Activated T-helper 2 cell treated with anti-CD3 and anti-CD28 coated beads, Interferon-gamma antibody, Interleukin-2, Interleukin-4, amounts not matched to agents 10 μg/mL and 5 μg/mL and 100 μg/mL, durations not matched to agents 14 hours and 24 hours and 36 hours (primary cell): ENCODE results near the gene ETFB. TPM values are rescaled to one million over a fixed set of nuclear protein-coding genes. Genes with fewer than 3 reads are reported as not detected.

ENCODE experiments used
- DNase-seq: peaks from one replicate; pipeline ENCODE4 v3.0.0; 2021; ENCODE audit warnings: low spot score
- H3K27ac Mint-ChIP-seq: one replicate; pipeline ENCODE4 v1.8.0; 2021; ENCODE audit warnings: mixed read lengths
- H3K27me3 Mint-ChIP-seq: one replicate; pipeline ENCODE4 v1.8.0; 2021; ENCODE audit warnings: low read depth, mixed read lengths
- H3K36me3 Mint-ChIP-seq: one replicate; pipeline ENCODE4 v1.8.0; 2021; ENCODE audit warnings: low read depth, mixed read lengths
- H3K4me1 Mint-ChIP-seq: one replicate; pipeline ENCODE4 v1.8.0; 2021; ENCODE audit warnings: low read depth, mixed read lengths
- H3K4me3 Mint-ChIP-seq: one replicate; pipeline ENCODE4 v1.8.0; 2021; ENCODE audit warnings: low read depth, mild to moderate bottlenecking, moderate library complexity, mixed read lengths
- H3K9me3 Mint-ChIP-seq: one replicate; pipeline ENCODE4 v1.8.0; 2021; ENCODE audit warnings: mixed read lengths
- intact Hi-C: fragments of 100-400 bp; cut with micrococcal nuclease; formaldehyde crosslinking; loops from one replicate; pipeline ENCODE4 v1.15.1; 2023
- total RNA-seq: library from RNA; stranded (reverse); gene quantifications from 2 replicates; pipeline ENCODE4 v1.2.3, GENCODE V29; 2022

The ETFB gene
- total RNA-seq, 1 donor from 2014 or later: 215 TPM

DNA sequence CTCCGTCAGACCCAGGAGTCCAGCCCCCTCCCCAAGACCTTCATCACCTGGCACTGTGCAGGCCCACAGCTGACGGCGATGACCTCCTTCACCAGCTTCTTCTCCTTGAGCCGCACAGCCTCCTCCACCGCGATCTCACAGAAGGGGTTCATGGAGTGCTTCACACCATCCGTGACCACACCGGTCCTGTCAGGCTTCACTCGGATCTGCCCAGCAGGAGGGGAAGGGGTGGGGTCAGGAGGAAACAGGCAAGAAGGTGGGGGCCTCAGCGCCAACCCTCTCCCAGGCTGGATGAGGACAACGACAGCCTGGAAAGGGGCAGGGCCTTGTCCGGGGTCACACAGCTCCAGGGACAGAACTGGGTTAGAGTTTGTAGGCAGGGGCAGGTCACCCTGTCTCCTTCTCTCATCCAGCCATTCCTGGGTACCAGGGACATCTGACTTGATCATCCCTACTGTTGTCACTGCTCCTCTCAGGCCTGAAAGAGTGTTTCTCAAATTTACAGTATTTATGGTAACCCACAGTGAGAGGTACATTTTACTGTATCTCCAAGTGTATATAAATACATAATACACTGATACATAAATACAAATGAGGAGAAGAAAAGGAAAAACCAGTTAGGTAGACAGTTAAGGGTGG lies 12.0 kb downstream of the ETFB start:
- H3K9me3 Mint-ChIP-seq: no peaks in the 10 kb centered on the region
- H3K4me3 Mint-ChIP-seq: peak overlapping the region; percentile 18
- peaks cover 36% of the 10 kb centered on the region for H3K4me1 Mint-ChIP-seq
- intact Hi-C loops: loop anchor here (2.0 kb wide), 1 partner anchor 15 kb away; no protein-coding TSS in a partner anchor
- no peaks in the 10 kb centered on the region for H3K27me3 Mint-ChIP-seq
- no peak for DNase-seq
- peaks cover 67% of the 10 kb centered on the region for H3K36me3 Mint-ChIP-seq
- peak overlapping the region; percentile 94 for H3K27ac Mint-ChIP-seq

DNA sequence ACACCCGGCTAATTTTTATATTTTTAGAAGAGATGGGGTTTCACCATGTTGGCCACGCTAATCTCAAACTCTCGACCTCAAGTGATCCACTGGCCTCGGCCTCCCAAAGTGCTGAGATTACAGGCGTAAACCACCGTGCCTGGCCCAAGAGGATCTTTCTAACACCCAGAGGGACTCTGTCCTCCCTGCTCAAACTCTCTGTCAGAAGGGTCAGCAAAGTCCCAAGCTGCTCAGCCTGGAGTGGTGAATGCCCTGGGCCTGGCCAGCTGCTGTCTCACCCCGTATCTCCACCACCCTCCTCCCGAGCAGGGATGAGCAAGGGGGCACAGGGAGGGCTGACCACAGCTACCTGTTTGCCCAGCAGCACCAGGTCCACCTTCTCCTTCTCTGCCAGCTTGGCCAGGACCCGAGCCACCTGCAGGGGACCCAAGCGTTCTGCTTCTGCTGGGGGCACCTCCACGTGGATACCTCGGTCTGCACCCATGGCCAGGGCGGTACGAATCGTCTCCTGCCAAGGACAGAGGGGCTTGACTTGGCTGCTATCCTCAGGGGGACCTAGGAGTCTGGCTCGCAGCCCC lies 13.3 kb downstream of the ETFB start:
- DNase-seq: no peak
- intact Hi-C loops: no loop called here
- Mint-ChIP-seq H3K36me3 (peaks cover 58% of the 10 kb centered on the region), H3K4me1 (peaks cover 31% of the 10 kb centered on the region), H3K9me3 (no peaks in the 10 kb centered on the region), H3K27ac (no peak overlapping the region), H3K4me3 (no peak overlapping the region), H3K27me3 (no peaks in the 10 kb centered on the region)

DNA sequence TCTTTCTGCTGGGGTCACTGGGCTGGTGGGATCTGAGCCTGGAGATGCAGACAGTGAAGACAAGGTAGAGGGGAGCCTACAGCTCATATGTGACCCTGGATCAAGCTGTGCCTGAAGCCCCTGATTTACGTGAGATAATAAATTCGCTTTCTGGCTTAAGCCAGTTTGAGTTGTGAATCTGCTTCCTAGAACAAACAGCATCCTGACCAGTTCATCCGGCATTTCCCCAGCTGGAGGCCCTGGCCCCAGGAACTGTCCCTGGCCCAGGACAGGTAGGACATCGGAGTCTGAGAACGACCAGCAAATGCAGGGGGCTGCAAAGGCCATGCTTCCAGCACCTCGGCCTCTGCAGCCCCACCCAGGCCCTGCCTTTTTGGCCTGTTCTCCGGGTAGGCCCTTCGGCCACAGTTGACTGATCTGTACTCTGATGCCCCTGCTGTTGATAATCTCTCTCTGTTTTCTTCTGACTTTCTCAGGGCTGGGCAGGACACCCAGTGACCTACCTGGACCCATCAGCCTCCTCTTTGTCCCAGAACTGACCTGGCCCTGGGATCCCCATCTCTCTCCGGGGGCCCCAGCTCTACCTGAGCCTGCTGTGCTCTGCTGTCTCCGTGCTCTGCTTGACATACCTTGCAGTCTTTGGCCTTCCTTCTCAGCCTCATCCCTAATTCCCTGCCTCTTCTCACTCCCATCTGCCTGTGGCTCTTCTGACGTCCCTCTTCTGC lies 14.8 kb downstream of the ETFB start:
- intact Hi-C loops: no loop called here
- H3K36me3 Mint-ChIP-seq: peaks cover 59% of the 10 kb centered on the region

DNA sequence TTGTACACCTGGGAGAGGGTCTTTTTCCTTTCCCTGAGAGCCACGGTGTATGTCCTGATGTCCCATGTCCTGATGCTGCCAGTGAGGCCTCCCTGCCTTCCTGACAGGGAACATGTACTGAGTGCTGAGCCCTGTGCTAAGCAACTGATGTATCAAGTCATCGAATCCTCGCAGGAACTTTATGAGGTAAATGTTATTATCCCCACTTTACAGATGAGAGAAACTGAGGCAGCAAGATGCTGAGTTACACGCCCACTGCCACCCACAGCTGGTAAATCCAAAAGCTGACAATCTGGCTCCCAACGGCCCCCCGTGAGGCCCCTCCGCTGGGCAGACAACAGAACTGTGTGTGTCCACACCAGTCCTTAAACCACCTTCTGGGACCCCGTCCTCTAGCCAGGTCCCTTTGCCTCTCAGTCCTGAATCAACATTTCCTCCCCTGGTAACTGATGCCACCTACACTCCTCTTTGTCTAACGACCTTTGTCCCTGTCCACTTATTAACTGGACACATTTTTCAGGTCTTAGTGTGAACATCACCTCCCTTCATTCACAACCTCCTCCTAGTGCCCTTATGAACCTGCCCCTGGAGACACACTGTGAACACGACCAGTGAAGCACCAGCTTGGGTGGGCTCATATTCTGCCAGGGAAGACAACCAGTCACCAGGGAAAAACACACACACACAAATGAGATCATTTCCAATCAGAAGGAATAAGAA lies 18.8 kb downstream of the ETFB start:
- Mint-ChIP-seq H3K27me3 (no peaks in the 10 kb centered on the region), H3K36me3 (peaks cover 57% of the 10 kb centered on the region)

More for the DNA sequence above, 14.8 kb downstream of the ETFB start:
- H3K27me3 Mint-ChIP-seq: no peaks in the 10 kb centered on the region
- H3K9me3 Mint-ChIP-seq: no peaks in the 10 kb centered on the region
- no peak overlapping the region for H3K27ac Mint-ChIP-seq
- H3K4me1 Mint-ChIP-seq: peaks cover 22% of the 10 kb centered on the region
- no peak overlapping the region for H3K4me3 Mint-ChIP-seq
- no peak for DNase-seq

DNA sequence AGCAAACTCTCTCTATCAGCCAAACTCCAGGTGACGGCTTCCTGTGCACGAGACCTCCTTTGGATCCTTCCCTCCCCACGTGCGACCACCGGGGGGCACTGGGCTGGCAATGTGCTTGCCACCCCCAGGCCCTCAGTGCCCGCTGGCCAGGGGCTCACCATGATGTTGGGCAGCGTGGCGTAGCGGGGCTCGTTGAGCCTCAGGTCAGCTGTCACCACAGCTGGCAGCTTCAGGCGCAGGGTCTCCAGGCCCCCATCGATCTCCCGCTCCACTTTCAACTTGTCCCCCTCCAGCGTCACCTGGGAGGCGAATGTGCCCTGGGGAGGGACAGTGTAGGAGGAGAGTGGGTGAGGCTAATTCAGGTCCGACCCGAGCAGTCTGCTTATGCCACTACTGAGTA lies 19.4 kb downstream of the ETFB start:
- DNase-seq: no peak
- Mint-ChIP-seq H3K27ac (no peak overlapping the region), H3K36me3 (peaks cover 50% of the 10 kb centered on the region), H3K27me3 (no peaks in the 10 kb centered on the region), H3K4me1 (peaks cover 9% of the 10 kb centered on the region), H3K9me3 (no peaks in the 10 kb centered on the region), H3K4me3 (no peak overlapping the region)
- intact Hi-C loops: no loop called here

More for the DNA sequence above, 18.8 kb downstream of the ETFB start:
- Mint-ChIP-seq H3K4me1 (peaks cover 7% of the 10 kb centered on the region), H3K9me3 (no peaks in the 10 kb centered on the region), H3K27ac (no peak overlapping the region), H3K4me3 (no peak overlapping the region)
- no peak for DNase-seq
- intact Hi-C loops: no loop called here

DNA sequence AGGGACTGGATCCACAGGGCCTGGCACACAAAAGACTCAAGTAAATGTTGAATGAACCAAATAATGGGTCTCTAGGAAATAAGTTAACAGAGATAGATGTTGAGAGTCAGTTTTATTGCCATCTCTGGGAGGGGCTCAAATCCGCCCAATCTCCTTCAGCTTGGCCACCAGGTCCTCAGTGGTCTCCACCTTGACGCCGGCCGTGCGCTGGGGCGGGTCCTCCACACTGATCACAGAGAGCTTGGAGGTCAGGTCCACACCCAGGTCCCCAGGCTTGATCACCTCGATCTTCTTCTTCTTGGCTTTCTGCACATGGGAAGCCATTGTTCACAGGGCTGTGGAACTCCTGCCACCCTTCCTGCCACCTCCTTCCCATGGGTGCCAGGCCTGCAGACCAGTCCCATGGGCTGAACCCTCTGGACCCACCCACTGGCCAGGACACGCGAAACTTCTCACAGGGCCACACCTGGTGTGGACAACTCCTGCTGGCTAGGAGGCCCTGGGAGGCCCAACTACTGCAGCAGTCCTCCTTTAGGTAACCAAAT lies 21.0 kb downstream of the ETFB start:
- intact Hi-C loops: no loop called here
- H3K4me3 Mint-ChIP-seq: no peak overlapping the region
- peaks cover 15% of the 10 kb centered on the region for H3K4me1 Mint-ChIP-seq
- peaks cover 2% of the 10 kb centered on the region for H3K27me3 Mint-ChIP-seq
- H3K9me3 Mint-ChIP-seq: no peaks in the 10 kb centered on the region
- no peak overlapping the region for H3K27ac Mint-ChIP-seq
- H3K36me3 Mint-ChIP-seq: peaks cover 34% of the 10 kb centered on the region
- DNase-seq: no peak

DNA sequence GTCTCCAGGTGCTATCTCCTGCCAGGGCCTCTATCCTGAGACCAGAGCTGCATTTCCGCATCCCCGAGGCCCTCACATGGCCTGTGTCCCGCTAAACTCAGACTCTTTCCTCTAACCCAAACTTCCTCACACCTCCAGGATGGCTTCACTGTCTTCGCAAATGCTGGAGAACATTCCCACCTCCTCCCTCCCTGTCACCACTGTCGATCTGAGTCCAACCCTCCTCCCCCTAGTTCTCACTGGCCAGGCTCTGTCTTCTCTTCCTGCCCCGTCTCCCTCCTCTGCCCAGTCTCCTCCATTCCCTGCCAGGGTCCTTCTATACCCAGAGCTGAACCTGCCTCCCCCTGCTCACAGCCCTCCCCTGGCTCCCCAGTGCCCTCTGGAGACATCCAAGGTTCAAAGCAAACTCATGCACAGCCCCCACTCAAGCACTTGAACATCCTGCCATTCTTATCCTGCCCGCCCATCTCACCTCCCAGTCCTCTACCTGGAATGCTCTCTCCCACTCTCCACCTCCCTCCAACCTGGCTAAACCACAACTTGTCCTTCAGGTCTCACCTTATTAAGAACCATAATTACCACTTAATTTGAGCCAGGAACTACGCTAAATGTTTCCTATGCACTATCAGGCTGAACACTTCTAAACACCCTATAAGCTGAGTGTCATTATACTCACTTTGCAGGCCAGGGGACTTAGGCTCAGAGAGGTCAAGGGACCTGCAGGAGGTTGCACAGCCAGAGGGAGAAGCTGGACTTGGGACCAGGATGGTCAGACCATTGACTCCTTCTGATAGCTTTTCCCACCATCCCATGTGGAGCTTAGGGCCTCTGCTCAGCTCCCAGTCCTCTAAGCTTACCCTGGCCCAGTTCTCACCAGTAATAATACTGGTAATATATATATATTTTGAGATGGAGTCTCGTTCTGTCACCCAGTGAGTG lies 23.3 kb downstream of the ETFB start:
- no peak for DNase-seq

DNA sequence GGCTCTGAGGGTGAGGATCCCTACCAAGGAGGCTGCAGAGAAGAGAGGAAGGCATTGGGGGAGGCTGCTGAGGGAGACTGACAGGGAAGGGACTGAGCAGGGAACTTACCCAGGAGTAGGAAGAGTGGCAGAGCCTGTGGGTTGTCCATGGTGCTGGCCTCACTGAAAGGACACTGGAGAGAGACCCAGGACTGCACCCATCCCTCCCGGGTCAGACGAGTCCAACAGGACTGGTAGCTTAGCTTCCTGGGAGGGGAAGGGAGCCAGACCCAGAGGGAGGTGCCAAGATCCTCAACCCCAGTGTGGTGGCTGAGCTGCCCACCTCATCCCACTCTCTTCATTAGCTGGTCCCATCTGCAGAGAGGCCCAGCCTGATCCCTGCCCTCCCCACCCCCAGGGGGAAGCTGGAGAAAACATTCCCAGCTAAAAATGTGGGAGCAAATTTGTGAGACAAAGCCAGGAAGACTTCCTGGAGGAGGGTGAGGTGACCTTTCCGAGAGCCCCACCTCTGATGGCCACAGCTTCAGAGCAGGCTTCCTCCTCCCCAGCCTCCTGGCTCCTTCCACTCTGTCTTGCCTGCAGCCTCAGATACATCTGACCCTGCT lies 24.1 kb downstream of the ETFB start, which contains the start of gene VSIG10L:
Gene VSIG10L, minus strand, starts transcription at position 164 of the 605 bp plus-strand sequence. Its CDS starts 15 bp downstream, at position 149.
- intact Hi-C loops: no loop called here
- no peak for DNase-seq
- Mint-ChIP-seq H3K4me1 (peaks cover 23% of the 10 kb centered on the region), H3K36me3 (peaks cover 24% of the 10 kb centered on the region), H3K9me3 (no peaks in the 10 kb centered on the region), H3K27ac (peak within 1 kb of the TSS; percentile 64), H3K4me3 (peak within 1 kb of the TSS; percentile 82), H3K27me3 (peaks cover 2% of the 10 kb centered on the region)

More for the DNA sequence above, 23.3 kb downstream of the ETFB start:
- intact Hi-C loops: no loop called here
- peak overlapping the region; percentile 63 for H3K4me3 Mint-ChIP-seq
- no peaks in the 10 kb centered on the region for H3K9me3 Mint-ChIP-seq
- peaks cover 23% of the 10 kb centered on the region for H3K4me1 Mint-ChIP-seq
- H3K36me3 Mint-ChIP-seq: peaks cover 28% of the 10 kb centered on the region
- peaks cover 2% of the 10 kb centered on the region for H3K27me3 Mint-ChIP-seq
- peak overlapping the region; percentile 64 for H3K27ac Mint-ChIP-seq

DNA sequence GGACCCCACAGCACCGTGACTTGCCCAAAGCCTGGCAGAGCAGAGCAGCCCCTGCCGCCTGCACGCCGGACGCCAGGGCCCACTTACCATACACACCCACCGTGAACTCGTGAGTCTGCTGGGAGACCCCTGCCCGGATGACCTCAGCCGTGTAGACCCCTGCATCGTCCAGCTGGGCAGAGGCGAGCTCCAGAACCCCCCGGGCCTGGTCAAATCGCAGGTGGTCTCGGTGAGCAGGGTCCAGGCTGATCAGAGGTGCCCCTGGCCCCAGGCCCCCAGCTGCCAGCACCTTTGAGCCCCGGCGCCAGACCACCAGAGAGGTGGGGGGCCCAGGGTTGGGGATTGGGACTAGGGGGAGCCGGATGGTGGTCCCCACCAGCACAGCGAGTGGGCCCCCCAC lies 25.1 kb downstream of the ETFB start:
- DNase-seq: no peak
- H3K36me3 Mint-ChIP-seq: peaks cover 17% of the 10 kb centered on the region
- no peaks in the 10 kb centered on the region for H3K9me3 Mint-ChIP-seq
- intact Hi-C loops: no loop called here
- H3K4me1 Mint-ChIP-seq: peaks cover 23% of the 10 kb centered on the region
- peak overlapping the region; percentile 42 for H3K27ac Mint-ChIP-seq
- H3K27me3 Mint-ChIP-seq: peaks cover 2% of the 10 kb centered on the region
- H3K4me3 Mint-ChIP-seq: peak overlapping the region; percentile 82

DNA sequence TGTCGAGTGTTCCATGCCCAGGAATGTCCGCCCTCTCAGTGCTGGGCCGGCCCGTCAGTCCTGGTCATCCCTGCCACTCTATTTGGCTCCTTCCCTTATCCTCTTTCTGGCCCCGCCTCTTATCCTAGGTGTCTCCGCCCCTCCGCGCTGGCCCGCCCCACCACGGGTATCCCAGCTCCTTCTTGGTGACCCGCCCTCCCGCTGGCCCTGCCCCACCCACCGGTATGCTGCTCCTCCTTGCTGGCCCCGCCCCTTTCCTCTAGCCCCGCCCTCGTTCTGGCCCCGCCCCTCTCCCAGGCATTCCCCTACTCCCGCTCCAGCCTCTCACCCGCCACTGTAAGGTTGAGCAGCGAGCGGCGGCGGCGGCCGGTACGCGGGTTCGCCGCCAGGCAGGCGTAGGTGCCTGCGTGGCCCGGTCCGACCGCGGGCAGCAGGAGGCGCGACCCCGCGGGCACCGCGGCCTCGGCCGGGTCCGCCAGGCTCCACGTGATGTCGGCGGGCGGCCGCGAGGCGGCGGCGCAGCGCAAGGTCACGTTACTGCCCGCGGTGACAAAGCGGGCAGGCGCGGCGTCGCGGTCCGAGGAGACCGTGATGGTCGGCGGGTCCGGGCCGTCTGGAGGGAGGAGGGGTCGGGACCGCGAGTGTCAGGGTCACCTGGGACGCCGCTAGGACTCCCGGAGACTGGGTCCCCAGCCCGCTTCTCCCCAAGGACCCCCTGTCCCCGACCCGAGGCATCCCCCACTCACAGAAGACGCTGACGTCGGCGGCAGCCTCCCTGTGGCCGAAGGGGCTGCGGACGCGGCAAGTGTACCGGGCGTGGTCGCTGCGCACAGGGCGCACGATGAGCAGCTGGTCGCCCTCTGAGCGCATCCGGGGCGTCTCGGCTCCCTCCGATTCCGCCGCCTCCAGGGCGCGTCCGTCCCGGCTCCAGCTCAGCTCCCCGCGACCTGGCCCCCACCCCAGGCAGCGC lies 26.2 kb downstream of the ETFB start:
- Mint-ChIP-seq H3K27me3 (peaks cover 2% of the 10 kb centered on the region), H3K27ac (peak overlapping the region; percentile 89), H3K4me1 (peaks cover 23% of the 10 kb centered on the region), H3K9me3 (no peaks in the 10 kb centered on the region), H3K36me3 (peaks cover 10% of the 10 kb centered on the region), H3K4me3 (peak overlapping the region; percentile 95)
- intact Hi-C loops: loop anchor here (1.0 to 2.0 kb wide), 6 partner anchors 15 to 317 kb away; no protein-coding TSS in a partner anchor
- DNase-seq: peak; percentile 93
